ENCODE results near the gene MFAP4. TPM values are rescaled to one million over a fixed set of nuclear protein-coding genes. Genes with fewer than 3 reads are reported as not detected.
A peak's percentile ranks its signal among the peaks of the same experiment; 100 is the strongest.

MFAP4 gene
- total RNA-seq, 1 donor, result 3.6 TPM

- TF ChIP-seq, protein P1, sequence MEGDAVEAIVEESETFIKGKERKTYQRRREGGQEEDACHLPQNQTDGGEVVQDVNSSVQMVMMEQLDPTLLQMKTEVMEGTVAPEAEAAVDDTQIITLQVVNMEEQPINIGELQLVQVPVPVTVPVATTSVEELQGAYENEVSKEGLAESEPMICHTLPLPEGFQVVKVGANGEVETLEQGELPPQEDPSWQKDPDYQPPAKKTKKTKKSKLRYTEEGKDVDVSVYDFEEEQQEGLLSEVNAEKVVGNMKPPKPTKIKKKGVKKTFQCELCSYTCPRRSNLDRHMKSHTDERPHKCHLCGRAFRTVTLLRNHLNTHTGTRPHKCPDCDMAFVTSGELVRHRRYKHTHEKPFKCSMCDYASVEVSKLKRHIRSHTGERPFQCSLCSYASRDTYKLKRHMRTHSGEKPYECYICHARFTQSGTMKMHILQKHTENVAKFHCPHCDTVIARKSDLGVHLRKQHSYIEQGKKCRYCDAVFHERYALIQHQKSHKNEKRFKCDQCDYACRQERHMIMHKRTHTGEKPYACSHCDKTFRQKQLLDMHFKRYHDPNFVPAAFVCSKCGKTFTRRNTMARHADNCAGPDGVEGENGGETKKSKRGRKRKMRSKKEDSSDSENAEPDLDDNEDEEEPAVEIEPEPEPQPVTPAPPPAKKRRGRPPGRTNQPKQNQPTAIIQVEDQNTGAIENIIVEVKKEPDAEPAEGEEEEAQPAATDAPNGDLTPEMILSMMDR (IDR thresholded peaks at IDR 0.05; ENCODE audit: extremely low read depth, low read depth, low read length), result peak; percentile 88
- DNase-seq (ENCODE audit: insufficient read length, low spot score, missing footprints), result peak; percentile 98
- peaks cover 3% of the 10 kb centered on the region for H3K36me3 ChIP-seq (ENCODE audit: insufficient read depth, low read length)
- H2AFZ ChIP-seq (ENCODE audit: low read length), result peak within 1 kb of the TSS; percentile 98
- H3K79me2 ChIP-seq (ENCODE audit: insufficient read depth, low read length), result no peaks in the 10 kb centered on the region
- no peaks in the 10 kb centered on the region for H4K20me1 ChIP-seq (ENCODE audit: insufficient read depth, low read length)
- H3K27me3 ChIP-seq (ENCODE audit: insufficient read depth, low read length), result no peaks in the 10 kb centered on the region
- H3K9me3 ChIP-seq (ENCODE audit: low read depth, low read length), result no peaks in the 10 kb centered on the region
- peak within 1 kb of the TSS; percentile 88 for H3K4me3 ChIP-seq (ENCODE audit: insufficient read depth, low read length)
- H3K4me1 ChIP-seq (ENCODE audit: insufficient read depth, low read length), result peaks cover 14% of the 10 kb centered on the region
- peak within 1 kb of the TSS; percentile 84 for H3K27ac ChIP-seq (ENCODE audit: low read depth, low read length)
- H3K4me2 ChIP-seq (ENCODE audit: insufficient read depth, low read length), result peak within 1 kb of the TSS; percentile 77
These were observed 24.5 kb downstream of the MFAP4 start, which contains the start of gene B9D1 for GRCh38 chr17:19362277-19363113. Gene B9D1, minus strand, starts transcription at chr17:19362723. Its CDS starts 154 bp downstream, at chr17:19362569.

DNA sequence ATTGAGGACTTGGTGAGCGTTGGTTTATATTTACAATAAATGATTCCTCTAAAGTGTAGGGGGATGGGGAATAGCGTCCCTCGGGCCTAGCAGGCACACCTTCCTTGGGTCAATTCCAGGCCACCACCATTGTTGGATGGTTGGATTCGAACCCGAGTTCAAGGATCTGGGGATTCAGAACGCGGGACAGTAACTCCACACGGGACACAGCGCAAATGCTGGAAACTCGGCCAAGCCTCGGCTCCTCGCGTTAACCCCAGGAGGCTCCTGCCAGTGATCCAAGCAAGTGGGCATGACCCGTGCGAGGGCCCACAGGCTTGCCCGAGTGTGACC, 25.1 kb downstream of the MFAP4 start:
- H3K27me3 ChIP-seq (ENCODE audit: insufficient read depth, low read length), result no peaks in the 10 kb centered on the region
- TF ChIP-seq, protein P1 (IDR thresholded peaks at IDR 0.05; ENCODE audit: extremely low read depth, low read depth, low read length), result no peak
- no peak for DNase-seq (ENCODE audit: insufficient read length, low spot score, missing footprints)
- H4K20me1 ChIP-seq (ENCODE audit: insufficient read depth, low read length), result no peaks in the 10 kb centered on the region
- peak overlapping the region; percentile 77 for H3K4me2 ChIP-seq (ENCODE audit: insufficient read depth, low read length)
- peak overlapping the region; percentile 84 for H3K27ac ChIP-seq (ENCODE audit: low read depth, low read length)
- H3K79me2 ChIP-seq (ENCODE audit: insufficient read depth, low read length), result no peaks in the 10 kb centered on the region
- H3K4me3 ChIP-seq (ENCODE audit: insufficient read depth, low read length), result peak overlapping the region; percentile 88
- H3K9me3 ChIP-seq (ENCODE audit: low read depth, low read length), result no peaks in the 10 kb centered on the region
- H2AFZ ChIP-seq (ENCODE audit: low read length), result peak overlapping the region; percentile 98
- peaks cover 14% of the 10 kb centered on the region for H3K4me1 ChIP-seq (ENCODE audit: insufficient read depth, low read length)
- H3K36me3 ChIP-seq (ENCODE audit: insufficient read depth, low read length), result peaks cover 5% of the 10 kb centered on the region

- Histone ChIP-seq H3K4me2 (ENCODE audit: insufficient read depth, low read length) (peak overlapping the region; percentile 77), H3K4me1 (ENCODE audit: insufficient read depth, low read length) (peaks cover 14% of the 10 kb centered on the region), H2AFZ (ENCODE audit: low read length) (no peak overlapping the region), H3K4me3 (ENCODE audit: insufficient read depth, low read length) (no peak overlapping the region), H3K27ac (ENCODE audit: low read depth, low read length) (peak overlapping the region; percentile 84), H3K36me3 (ENCODE audit: insufficient read depth, low read length) (peaks cover 5% of the 10 kb centered on the region), H3K79me2 (ENCODE audit: insufficient read depth, low read length) (no peaks in the 10 kb centered on the region), H3K27me3 (ENCODE audit: insufficient read depth, low read length) (no peaks in the 10 kb centered on the region), H3K9me3 (ENCODE audit: low read depth, low read length) (no peaks in the 10 kb centered on the region), H4K20me1 (ENCODE audit: insufficient read depth, low read length) (no peaks in the 10 kb centered on the region)
- TF ChIP-seq, protein P1 (IDR thresholded peaks at IDR 0.05; ENCODE audit: extremely low read depth, low read depth, low read length), result no peak
- DNase-seq (ENCODE audit: insufficient read length, low spot score, missing footprints), result no peak
These were observed 25.7 kb downstream of the MFAP4 start for GRCh38 chr17:19361326-19361725.

DNA sequence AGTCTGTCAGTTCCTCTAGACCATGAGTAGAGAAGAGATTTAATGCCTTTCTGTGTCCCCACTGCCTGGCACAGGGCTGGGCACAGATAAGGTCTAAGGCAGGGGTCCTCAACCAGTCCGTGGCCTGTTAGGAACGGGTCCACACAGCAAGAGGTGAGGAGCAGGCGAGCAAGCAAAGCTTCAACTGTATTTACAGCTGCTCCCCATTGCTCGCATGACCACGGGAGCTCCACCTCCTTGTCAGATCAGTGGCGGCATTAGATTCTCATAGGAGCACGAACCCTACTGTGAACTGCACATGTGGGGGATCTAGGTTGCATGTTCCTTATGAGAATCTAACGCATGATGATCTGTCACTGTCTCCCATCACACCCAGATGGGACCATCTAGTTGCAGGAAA, 26.2 kb downstream of the MFAP4 start:
- no peaks in the 10 kb centered on the region for H3K79me2 ChIP-seq (ENCODE audit: insufficient read depth, low read length)
- H3K4me2 ChIP-seq (ENCODE audit: insufficient read depth, low read length), result no peak overlapping the region
- H3K4me1 ChIP-seq (ENCODE audit: insufficient read depth, low read length), result peaks cover 14% of the 10 kb centered on the region
- H3K9me3 ChIP-seq (ENCODE audit: low read depth, low read length), result no peaks in the 10 kb centered on the region
- no peak overlapping the region for H3K4me3 ChIP-seq (ENCODE audit: insufficient read depth, low read length)
- no peaks in the 10 kb centered on the region for H4K20me1 ChIP-seq (ENCODE audit: insufficient read depth, low read length)
- DNase-seq (ENCODE audit: insufficient read length, low spot score, missing footprints), result no peak
- TF ChIP-seq, protein P1 (IDR thresholded peaks at IDR 0.05; ENCODE audit: extremely low read depth, low read depth, low read length), result no peak
- H3K27ac ChIP-seq (ENCODE audit: low read depth, low read length), result no peak overlapping the region
- H3K36me3 ChIP-seq (ENCODE audit: insufficient read depth, low read length), result peaks cover 5% of the 10 kb centered on the region
- no peaks in the 10 kb centered on the region for H3K27me3 ChIP-seq (ENCODE audit: insufficient read depth, low read length)
- no peak overlapping the region for H2AFZ ChIP-seq (ENCODE audit: low read length)
